Measurements from ENCODE around the gene RNASET2. TPM values are rescaled to one million over a fixed set of nuclear protein-coding genes. Genes with fewer than 3 reads are reported as not detected.
A peak's percentile ranks its signal among the peaks of the same experiment; 100 is the strongest.

Gene RNASET2
- total RNA-seq, 4 donors from 2014 or later, result 42.9 to 54.3 (median 47.7) TPM

DNA sequence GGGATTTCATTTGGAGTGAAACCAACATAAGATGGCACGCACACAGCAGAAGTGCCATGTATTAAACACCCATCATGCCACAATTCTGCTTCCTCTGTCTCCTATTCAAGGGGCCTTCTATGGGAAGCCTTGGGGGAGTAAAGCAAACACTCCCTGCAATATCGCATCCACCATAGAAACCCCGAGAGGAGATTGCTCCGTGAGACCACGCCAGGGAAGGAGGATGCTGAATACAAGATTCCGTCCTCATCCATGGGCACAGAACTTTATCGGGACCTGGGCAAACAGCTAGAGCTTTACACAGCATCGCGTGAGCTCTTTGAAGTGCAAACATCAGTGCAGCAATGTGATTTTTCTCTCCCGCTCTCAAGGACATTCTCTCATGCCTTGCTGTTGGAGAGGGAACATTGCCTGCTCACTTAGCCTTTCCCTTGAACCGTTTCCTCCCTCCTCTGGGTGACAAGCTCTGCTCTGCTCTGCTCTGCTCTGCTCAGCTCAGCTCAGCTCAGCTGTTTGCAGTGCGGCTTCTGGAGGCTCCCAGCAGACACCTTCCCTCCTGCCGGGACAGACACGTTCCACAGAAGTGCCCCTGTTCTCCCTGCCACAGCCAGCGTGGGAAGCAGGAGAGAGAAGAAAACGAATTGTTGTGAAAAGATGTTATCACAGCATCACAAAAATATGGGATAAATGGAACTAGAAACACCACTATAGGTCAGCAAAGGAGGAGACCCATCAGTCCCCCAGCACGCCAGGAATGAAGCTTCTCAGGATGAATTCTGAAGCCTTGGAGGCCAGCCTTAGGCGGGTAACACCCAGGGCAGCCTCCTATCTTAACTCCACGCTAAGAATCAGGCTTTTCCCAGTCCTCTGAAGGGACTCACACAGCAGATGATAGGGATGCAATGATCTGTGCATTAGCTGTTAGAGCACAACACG is 48.2 kb downstream of the RNASET2 start:
- H3K4me3 ChIP-seq (ENCODE audit: low read depth, poor library complexity, severe bottlenecking), result no peak overlapping the region
- 79 to 85% methylated on average over 20 of the region's 20 CpGs for WGBS, 2 donors
- TF ChIP-seq POLR2A (IDR thresholded peaks at IDR 0.05), result no peak
- TF ChIP-seq, protein P1, sequence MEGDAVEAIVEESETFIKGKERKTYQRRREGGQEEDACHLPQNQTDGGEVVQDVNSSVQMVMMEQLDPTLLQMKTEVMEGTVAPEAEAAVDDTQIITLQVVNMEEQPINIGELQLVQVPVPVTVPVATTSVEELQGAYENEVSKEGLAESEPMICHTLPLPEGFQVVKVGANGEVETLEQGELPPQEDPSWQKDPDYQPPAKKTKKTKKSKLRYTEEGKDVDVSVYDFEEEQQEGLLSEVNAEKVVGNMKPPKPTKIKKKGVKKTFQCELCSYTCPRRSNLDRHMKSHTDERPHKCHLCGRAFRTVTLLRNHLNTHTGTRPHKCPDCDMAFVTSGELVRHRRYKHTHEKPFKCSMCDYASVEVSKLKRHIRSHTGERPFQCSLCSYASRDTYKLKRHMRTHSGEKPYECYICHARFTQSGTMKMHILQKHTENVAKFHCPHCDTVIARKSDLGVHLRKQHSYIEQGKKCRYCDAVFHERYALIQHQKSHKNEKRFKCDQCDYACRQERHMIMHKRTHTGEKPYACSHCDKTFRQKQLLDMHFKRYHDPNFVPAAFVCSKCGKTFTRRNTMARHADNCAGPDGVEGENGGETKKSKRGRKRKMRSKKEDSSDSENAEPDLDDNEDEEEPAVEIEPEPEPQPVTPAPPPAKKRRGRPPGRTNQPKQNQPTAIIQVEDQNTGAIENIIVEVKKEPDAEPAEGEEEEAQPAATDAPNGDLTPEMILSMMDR (IDR thresholded peaks at IDR 0.05), result no peak
- intact Hi-C loops (cut with DNase I; ENCODE audit: low total_unique reads), result no loop called here
- no peak for DNase-seq (ENCODE audit: low spot score in 2 of 2)

DNA sequence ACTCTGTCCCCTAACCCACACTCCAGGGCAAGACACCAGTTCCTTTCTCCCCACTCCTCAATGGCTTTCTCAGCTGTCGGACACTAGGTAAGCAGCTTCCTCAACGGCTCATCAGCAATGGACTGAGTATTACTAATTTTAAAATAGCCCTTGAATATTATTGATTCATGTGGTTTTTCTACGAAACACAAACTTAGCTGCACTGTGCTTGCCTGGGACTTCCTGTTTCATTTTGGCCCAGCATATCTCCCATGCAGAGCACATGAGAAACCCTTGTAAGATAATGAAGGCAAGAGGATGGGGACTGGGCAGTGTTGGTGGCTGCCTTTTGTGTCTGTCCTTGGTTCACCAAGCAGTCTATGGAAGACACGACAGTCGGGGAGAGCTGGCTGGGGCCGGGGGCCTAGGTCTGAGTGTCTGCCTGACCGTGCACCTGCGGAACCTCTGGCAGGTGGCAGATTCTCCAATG is 48.9 kb downstream of the RNASET2 start:
- 90% methylated on average over 8 of the region's 8 CpGs for WGBS, 2 donors
- intact Hi-C loops (cut with DNase I; ENCODE audit: low total_unique reads), result no loop called here
- TF ChIP-seq, protein P1 (IDR thresholded peaks at IDR 0.05), result no peak
- TF ChIP-seq POLR2A (IDR thresholded peaks at IDR 0.05), result no peak
- no peak for DNase-seq (ENCODE audit: low spot score in 2 of 2)
- H3K4me3 ChIP-seq (ENCODE audit: low read depth, poor library complexity, severe bottlenecking), result no peak overlapping the region

DNA sequence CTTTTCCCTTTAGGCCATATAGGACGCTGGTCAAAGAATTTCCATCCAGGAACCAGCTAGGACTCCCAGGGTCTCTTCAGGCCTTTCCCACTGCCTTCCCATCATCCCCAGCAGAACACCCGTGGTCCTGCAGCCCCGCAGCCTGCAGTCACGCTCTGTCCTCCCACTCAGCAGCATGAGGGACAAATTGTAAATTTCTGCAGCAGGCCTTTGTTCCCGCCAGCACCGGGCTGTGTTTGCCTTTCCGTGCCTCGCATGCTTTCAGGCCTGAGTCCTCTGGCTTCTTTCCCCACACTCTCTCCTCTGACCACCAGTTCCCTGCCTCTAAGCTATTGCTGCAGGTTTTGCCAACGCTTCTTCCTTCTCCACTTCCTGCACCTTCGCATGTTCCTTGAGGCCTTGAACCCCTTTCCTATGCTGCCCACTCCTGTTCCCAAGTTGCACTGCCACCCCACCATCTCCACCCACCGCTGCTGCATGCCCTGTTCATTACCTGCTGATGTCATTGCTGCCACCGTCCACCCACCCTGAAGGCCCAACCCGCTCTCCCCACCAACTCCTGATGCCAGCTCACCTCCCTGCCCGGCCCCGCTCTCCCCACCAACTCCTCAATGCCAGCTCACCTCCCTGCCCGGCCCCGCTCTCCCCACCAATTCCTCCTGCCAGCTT is 49.8 kb downstream of the RNASET2 start:
- H3K4me3 ChIP-seq (ENCODE audit: low read depth, poor library complexity, severe bottlenecking), result no peak overlapping the region
- intact Hi-C loops (cut with DNase I; ENCODE audit: low total_unique reads), result no loop called here
- 87 to 88% methylated on average over 17 of the region's 17 CpGs for WGBS, 2 donors
- peak in 1 of 2 donors; percentile 78 for DNase-seq (ENCODE audit: low spot score in 2 of 2)
- TF ChIP-seq, protein P1 (IDR thresholded peaks at IDR 0.05), result no peak
- TF ChIP-seq POLR2A (IDR thresholded peaks at IDR 0.05), result no peak

DNA sequence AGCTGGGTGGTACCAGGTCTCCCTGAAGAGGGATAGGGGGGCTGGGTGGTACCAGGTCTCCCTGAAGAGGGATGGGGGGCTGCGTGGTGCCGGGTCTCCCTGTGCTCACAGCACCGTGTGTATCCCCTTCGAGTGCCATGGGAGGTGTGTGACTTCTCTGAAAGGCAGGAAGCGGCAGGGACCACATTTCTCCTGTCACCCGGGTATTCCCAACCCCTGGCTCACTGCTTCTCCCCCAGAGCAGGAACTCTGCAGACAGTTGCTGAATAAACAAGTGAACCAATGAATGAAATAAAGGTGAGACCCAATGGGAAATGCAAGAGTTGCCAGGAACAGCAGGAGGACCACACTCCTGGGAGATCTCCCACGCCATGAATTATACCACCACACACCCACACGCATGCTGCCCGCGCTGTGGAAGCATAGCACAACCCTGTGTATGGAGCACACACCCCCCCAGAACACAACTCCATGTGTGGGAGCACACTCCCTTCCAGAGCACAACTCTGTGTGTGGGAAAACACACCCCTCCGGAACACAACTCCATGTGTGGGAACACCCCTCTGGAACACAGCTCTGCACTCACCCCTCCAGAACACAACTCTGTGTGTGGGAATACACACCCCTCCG is 50.7 kb downstream of the RNASET2 start:
- no peak for DNase-seq (ENCODE audit: low spot score in 2 of 2)
- WGBS, 2 donors, result 80 to 82% methylated on average over 11 to 12 of the region's 12 CpGs

DNA sequence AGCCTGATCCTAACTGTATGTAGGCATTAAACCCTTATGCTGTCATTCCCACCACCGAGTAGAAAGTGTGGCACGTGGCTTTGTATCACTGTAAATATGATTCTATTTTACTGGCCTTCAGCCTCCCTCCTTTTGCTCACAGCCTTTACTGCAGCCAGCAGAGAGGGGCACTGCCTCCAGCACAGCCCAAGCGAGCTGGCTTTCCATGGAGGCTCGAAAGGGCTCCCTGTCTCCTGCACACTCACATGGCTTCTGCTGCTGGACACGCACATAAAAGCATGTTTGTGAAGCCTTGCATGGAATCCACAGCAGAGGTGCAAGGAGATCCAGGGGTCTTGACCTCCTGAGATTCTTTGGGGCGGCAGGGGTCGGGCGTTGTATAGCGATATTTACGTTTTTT is 51.3 kb downstream of the RNASET2 start:
- intact Hi-C loops (cut with DNase I; ENCODE audit: low total_unique reads), result no loop called here
- no peak overlapping the region for H3K4me3 ChIP-seq (ENCODE audit: low read depth, poor library complexity, severe bottlenecking)
- TF ChIP-seq, protein P1 (IDR thresholded peaks at IDR 0.05), result no peak
- no peak for TF ChIP-seq POLR2A (IDR thresholded peaks at IDR 0.05)
- peak in 1 of 2 donors; percentile 77 for DNase-seq (ENCODE audit: low spot score in 2 of 2)
- 79 to 83% methylated on average over 10 of the region's 10 CpGs for WGBS, 2 donors

More for the DNA sequence above, 50.7 kb downstream of the RNASET2 start:
- intact Hi-C loops (cut with DNase I; ENCODE audit: low total_unique reads), result no loop called here
- H3K4me3 ChIP-seq (ENCODE audit: low read depth, poor library complexity, severe bottlenecking), result no peak overlapping the region
- TF ChIP-seq POLR2A (IDR thresholded peaks at IDR 0.05), result no peak
- TF ChIP-seq, protein P1 (IDR thresholded peaks at IDR 0.05), result no peak

Data from lower leg skin (tissue), 4 donors.